Measurements from ENCODE around the gene TK2.

Gene TK2

GRCh38 chr16:66544016-66544757, 5.7 kb downstream of the TK2 start:
- TF ChIP-seq CTCF (IDR thresholded peaks at IDR 0.05; ENCODE audit: borderline replicate concordance, insufficient read depth, low read depth, low read length) = no peak
- H3K4me3 ChIP-seq (ENCODE audit: low read depth, low read length) = no peak overlapping the region

GRCh38 chr16:66543541-66543940, 6.4 kb downstream of the TK2 start:
- no peak for TF ChIP-seq CTCF (IDR thresholded peaks at IDR 0.05; ENCODE audit: borderline replicate concordance, insufficient read depth, low read depth, low read length)
- no peak overlapping the region for H3K4me3 ChIP-seq (ENCODE audit: low read depth, low read length)

- no peak for TF ChIP-seq CTCF (IDR thresholded peaks at IDR 0.05; ENCODE audit: borderline replicate concordance, insufficient read depth, low read depth, low read length)
- no peak overlapping the region for H3K4me3 ChIP-seq (ENCODE audit: low read depth, low read length)
These were observed 7.5 kb downstream of the TK2 start for GRCh38 chr16:66542396-66542795.

GRCh38 chr16:66541388-66542355, 8.2 kb downstream of the TK2 start:
- no peak overlapping the region for H3K4me3 ChIP-seq (ENCODE audit: low read depth, low read length)
- no peak for TF ChIP-seq CTCF (IDR thresholded peaks at IDR 0.05; ENCODE audit: borderline replicate concordance, insufficient read depth, low read depth, low read length)

- H3K4me3 ChIP-seq (ENCODE audit: low read depth, low read length) = no peak overlapping the region
These were observed 10.1 kb downstream of the TK2 start for GRCh38 chr16:66539623-66540469.

More at GRCh38 chr16:66539623-66540469, 10.1 kb downstream of the TK2 start:
- TF ChIP-seq CTCF (IDR thresholded peaks at IDR 0.05; ENCODE audit: borderline replicate concordance, insufficient read depth, low read depth, low read length) = no peak

Data from GM12875 (cell line).